HEK293T (cell line): ENCODE measurements around the gene ANKFY1.

ENCODE experiments used
- L3MBTL2 ChIP-seq: fragments of 450-650 bp; conservative IDR thresholded peaks from 2 replicates; pipeline ENCODE4 v1.6.1; 2016; ENCODE audit warnings: mild to moderate bottlenecking
- SUZ12 ChIP-seq: fragments of 450-650 bp; IDR thresholded peaks from 2 replicates; pipeline ENCODE4 v1.6.1; 2016; ENCODE audit warnings: mild to moderate bottlenecking

DNA sequence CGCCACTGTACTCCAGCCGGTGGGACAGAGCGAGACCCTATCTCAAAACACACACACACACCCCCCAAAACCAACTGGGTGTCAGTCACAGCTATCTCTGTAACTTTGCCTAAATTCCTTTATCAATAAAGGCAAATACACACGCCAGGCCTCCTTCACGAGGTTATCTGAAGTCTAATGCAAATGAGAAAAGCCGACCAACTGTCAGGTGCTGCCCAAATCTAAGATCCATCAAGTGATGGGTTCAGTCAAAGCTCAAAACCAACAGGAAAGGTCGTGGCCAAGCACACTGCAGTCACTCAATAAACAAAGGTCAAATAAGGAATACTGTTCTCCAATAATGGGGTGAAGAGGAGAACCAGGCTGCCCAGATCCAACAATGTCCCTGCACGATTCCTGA, 1.1 kb downstream of the ANKFY1 start:
- TF ChIP-seq L3MBTL2 (no peak), SUZ12 (no peak)
